Measurements from ENCODE around the gene IDH3B.

IDH3B gene

GRCh38 chr20:2694008-2694471, 30.0 kb upstream of the IDH3B start:
- no peaks in the 10 kb centered on the region for H3F3A ChIP-seq (ENCODE audit: low read depth)
- H2AFZ ChIP-seq (ENCODE audit: low read length), result no peak overlapping the region
- peaks cover 8% of the 10 kb centered on the region for H3K27me3 ChIP-seq (ENCODE audit: insufficient read depth, low read length, poor library complexity, severe bottlenecking)
- H3K9me2 ChIP-seq (replicated peaks; ENCODE audit: low read depth, low read length), result no peaks in the 10 kb centered on the region
- H3K4me1 ChIP-seq (ENCODE audit: insufficient read depth, low read length, poor library complexity, severe bottlenecking), result peaks cover 8% of the 10 kb centered on the region
- H3K4me2 ChIP-seq (ENCODE audit: low read depth, low read length, poor library complexity, severe bottlenecking), result no peak overlapping the region
- no peaks in the 10 kb centered on the region for H4K20me1 ChIP-seq (ENCODE audit: insufficient read depth, low read length, poor library complexity, severe bottlenecking)
- no peak overlapping the region for H3K9ac ChIP-seq (ENCODE audit: low read depth, low read length, poor library complexity, severe bottlenecking)
- no peaks in the 10 kb centered on the region for H3K9me3 ChIP-seq (ENCODE audit: insufficient read depth, low read depth, low read length)
- H3K36me3 ChIP-seq (ENCODE audit: insufficient read depth, low read length), result no peaks in the 10 kb centered on the region
- H3K4me3 ChIP-seq (ENCODE audit: low read length, poor library complexity, severe bottlenecking), result no peak overlapping the region
- no peaks in the 10 kb centered on the region for H3K79me2 ChIP-seq (ENCODE audit: insufficient read depth, low read length)
- TF ChIP-seq CTCF (conservative IDR thresholded peaks at IDR 0.05; ENCODE audit: low read length), result no peak
- no peak for TF ChIP-seq EZH2phosphoT487 (IDR thresholded peaks at IDR 0.05; ENCODE audit: borderline replicate concordance)

- peaks cover 10% of the 10 kb centered on the region for H3K4me1 ChIP-seq (ENCODE audit: insufficient read depth, low read length, poor library complexity, severe bottlenecking)
- no peaks in the 10 kb centered on the region for H3K36me3 ChIP-seq (ENCODE audit: insufficient read depth, low read length)
- H3K79me2 ChIP-seq (ENCODE audit: insufficient read depth, low read length), result no peaks in the 10 kb centered on the region
- no peaks in the 10 kb centered on the region for H3K9me2 ChIP-seq (replicated peaks; ENCODE audit: low read depth, low read length)
- no peak for TF ChIP-seq EZH2phosphoT487 (IDR thresholded peaks at IDR 0.05; ENCODE audit: borderline replicate concordance)
- TF ChIP-seq CTCF (conservative IDR thresholded peaks at IDR 0.05; ENCODE audit: low read length), result no peak
- no peaks in the 10 kb centered on the region for H4K20me1 ChIP-seq (ENCODE audit: insufficient read depth, low read length, poor library complexity, severe bottlenecking)
- no peak overlapping the region for H2AFZ ChIP-seq (ENCODE audit: low read length)
- H3K4me2 ChIP-seq (ENCODE audit: low read depth, low read length, poor library complexity, severe bottlenecking), result peak overlapping the region; percentile 46
- no peaks in the 10 kb centered on the region for H3K9me3 ChIP-seq (ENCODE audit: insufficient read depth, low read depth, low read length)
- peak overlapping the region; percentile 56 for H3K4me3 ChIP-seq (ENCODE audit: low read length, poor library complexity, severe bottlenecking)
- H3F3A ChIP-seq (ENCODE audit: low read depth), result no peaks in the 10 kb centered on the region
- no peak overlapping the region for H3K9ac ChIP-seq (ENCODE audit: low read depth, low read length, poor library complexity, severe bottlenecking)
- peaks cover 8% of the 10 kb centered on the region for H3K27me3 ChIP-seq (ENCODE audit: insufficient read depth, low read length, poor library complexity, severe bottlenecking)
Observed at GRCh38 chr20:2693286-2694007, 29.4 kb upstream of the IDH3B start.

- Histone ChIP-seq H3K27me3 (ENCODE audit: insufficient read depth, low read length, poor library complexity, severe bottlenecking) (peaks cover 8% of the 10 kb centered on the region), H3K4me1 (ENCODE audit: insufficient read depth, low read length, poor library complexity, severe bottlenecking) (peaks cover 14% of the 10 kb centered on the region), H3F3A (ENCODE audit: low read depth) (no peaks in the 10 kb centered on the region), H4K20me1 (ENCODE audit: insufficient read depth, low read length, poor library complexity, severe bottlenecking) (no peaks in the 10 kb centered on the region), H3K4me3 (ENCODE audit: low read length, poor library complexity, severe bottlenecking) (no peak overlapping the region), H3K9me2 (replicated peaks; ENCODE audit: low read depth, low read length) (no peaks in the 10 kb centered on the region), H3K36me3 (ENCODE audit: insufficient read depth, low read length) (no peaks in the 10 kb centered on the region), H3K9ac (ENCODE audit: low read depth, low read length, poor library complexity, severe bottlenecking) (no peak overlapping the region), H2AFZ (ENCODE audit: low read length) (no peak overlapping the region), H3K9me3 (ENCODE audit: insufficient read depth, low read depth, low read length) (no peaks in the 10 kb centered on the region), H3K4me2 (ENCODE audit: low read depth, low read length, poor library complexity, severe bottlenecking) (no peak overlapping the region), H3K79me2 (ENCODE audit: insufficient read depth, low read length) (no peaks in the 10 kb centered on the region)
- TF ChIP-seq EZH2phosphoT487 (IDR thresholded peaks at IDR 0.05; ENCODE audit: borderline replicate concordance) (no peak), CTCF (conservative IDR thresholded peaks at IDR 0.05; ENCODE audit: low read length) (no peak)
Observed at GRCh38 chr20:2692886-2693285, 28.9 kb upstream of the IDH3B start.

Data from Loucy (cell line).